GM23248 (cell line): ENCODE results near the gene ZC3H7A. TPM values are rescaled to one million over a fixed set of nuclear protein-coding genes. Genes with fewer than 3 reads are reported as not detected.

Source experiments
- DNase-seq: peaks from one replicate; pipeline ENCODE4 v3.0.0-alpha.2; 2015
- H2AFZ ChIP-seq: fragments of 200-600 bp; sonication (generic); 2 replicates; pipeline ENCODE4 v1.6.1; 2016; ENCODE audit warnings: antibody characterized with exemption
- H3F3A ChIP-seq: fragments of 200-600 bp; sonication (generic); 2 replicates; pipeline ENCODE4 v1.6.1; 2016; ENCODE audit warnings: mild to moderate bottlenecking, antibody characterized with exemption, mixed run types; ENCODE audit not compliant: insufficient read depth
- H3K27ac ChIP-seq: fragments of 200-600 bp; sonication (generic); 2 replicates; pipeline ENCODE4 v1.5.1; 2016; ENCODE audit warnings: mild to moderate bottlenecking
- H3K27me3 ChIP-seq: fragments of 200-600 bp; sonication (generic); replicated peaks from 2 replicates; pipeline ENCODE4 v1.6.1; 2016; ENCODE audit warnings: mild to moderate bottlenecking; ENCODE audit not compliant: insufficient read depth
- H3K36me3 ChIP-seq: fragments of 200-600 bp; sonication (generic); 2 replicates; pipeline ENCODE4 v1.6.1; 2016; ENCODE audit warnings: low read depth, mild to moderate bottlenecking
- H3K4me1 ChIP-seq: fragments of 200-600 bp; sonication (generic); 2 replicates; pipeline ENCODE4 v1.6.1; 2016; ENCODE audit warnings: mild to moderate bottlenecking; ENCODE audit not compliant: insufficient read depth
- H3K4me2 ChIP-seq: fragments of 200-600 bp; sonication (generic); one replicate; pipeline ENCODE4 v1.6.1; 2016; ENCODE audit warnings: mild to moderate bottlenecking; ENCODE audit not compliant: unreplicated experiment
- H3K4me3 ChIP-seq: fragments of 200-600 bp; sonication (generic); 2 replicates; pipeline ENCODE4 v1.5.1; 2016; ENCODE audit warnings: mild to moderate bottlenecking
- H3K79me2 ChIP-seq: fragments of 200-600 bp; sonication (generic); 2 replicates; pipeline ENCODE4 v1.6.1; 2016; ENCODE audit warnings: mild to moderate bottlenecking; ENCODE audit not compliant: insufficient read depth
- H3K9ac ChIP-seq: fragments of 200-600 bp; sonication (generic); 2 replicates; pipeline ENCODE4 v1.6.1; 2016; ENCODE audit warnings: mild to moderate bottlenecking
- H3K9me2 ChIP-seq: fragments of 200-600 bp; sonication (generic); 2 replicates; pipeline ENCODE4 v1.6.1; 2016; ENCODE audit warnings: mixed run types, mild to moderate bottlenecking, moderate library complexity; ENCODE audit not compliant: insufficient read depth
- H3K9me3 ChIP-seq: fragments of 200-600 bp; sonication (generic); one replicate; pipeline ENCODE4 v1.6.1; 2017; ENCODE audit warnings: low read depth
- H4K20me1 ChIP-seq: fragments of 200-600 bp; sonication (generic); 2 replicates; pipeline ENCODE4 v1.6.0; 2016; ENCODE audit not compliant: insufficient read depth
- EZH2 ChIP-seq: fragments of 200-600 bp; sonication (generic); IDR thresholded peaks from 2 replicates; pipeline ENCODE4 v1.6.1; 2018; ENCODE audit warnings: antibody characterized with exemption, mild to moderate bottlenecking; ENCODE audit not compliant: insufficient read depth, poor library complexity, severe bottlenecking
- EZH2phosphoT487 ChIP-seq: fragments of 200-600 bp; sonication (generic); IDR thresholded peaks from 2 replicates; pipeline ENCODE4 v1.6.1; 2018; ENCODE audit warnings: antibody characterized with exemption, moderate library complexity, mild to moderate bottlenecking, low read depth; ENCODE audit not compliant: insufficient read depth
- WGBS, 2 experiments: methylation state at CpG; one replicate each; pipeline ENCODE4 v1.1.6; 2015 to 2017; ENCODE audit warnings: low lambda C conversion rate in 2 of 2, low coverage in 1 of 2; ENCODE audit errors: missing lambda C conversion rate in 2 of 2; 5-methylcytosine and 5-hydroxymethylcytosine counted together
- in situ Hi-C: fragments of 300-500 bp; cut with MboI; formaldehyde crosslinking; loops from 2 replicates; pipeline ENCODE4 v1.15.0; 2020
- polyA plus RNA-seq: library from polyadenylated mRNA; unstranded; fragments of >200 nt; fragmentation: Nextera tagmentation; extraction: Ambion mirVana; gene quantifications from 2 replicates; pipeline ENCODE4 v1.2.1, GENCODE V29; 2016
- total RNA-seq: library from RNA; depleted of rRNA; stranded (reverse); fragments of >200 nt; shearing (Covaris generic); gene quantifications from 2 replicates; pipeline ENCODE4 v1.2.3, GENCODE V29; 2014

ZC3H7A gene
- total and polyA plus RNA-seq, 2 experiments from 2014 or later, result 33.6 to 48.0 TPM

GRCh38 chr16:11784038-11784369, 13.1 kb downstream of the ZC3H7A start:
- Histone ChIP-seq H3K9me2 (no peaks in the 10 kb centered on the region), H3K9ac (peak overlapping the region; percentile 57), H4K20me1 (0 out of 2 replicates have a peak, but pooled peaks cover 3% of the 10 kb centered on the region), H3K27ac (peak overlapping the region; percentile 68), H2AFZ (no peak overlapping the region), H3F3A (peaks cover 35% of the 10 kb centered on the region), H3K4me3 (peak overlapping the region; percentile 63), H3K4me1 (peaks cover 37% of the 10 kb centered on the region), H3K9me3 (no peaks in the 10 kb centered on the region), H3K36me3 (peaks cover 10% of the 10 kb centered on the region; the same call in 1 of the 2 replicates), H3K79me2 (peaks cover 99% of the 10 kb centered on the region), H3K4me2 (peak overlapping the region; percentile 90), H3K27me3 (no peaks in the 10 kb centered on the region)
- in situ Hi-C loops, result no loop called here
- no peak for DNase-seq
- TF ChIP-seq EZH2 (no peak), EZH2phosphoT487 (no peak)

DNA sequence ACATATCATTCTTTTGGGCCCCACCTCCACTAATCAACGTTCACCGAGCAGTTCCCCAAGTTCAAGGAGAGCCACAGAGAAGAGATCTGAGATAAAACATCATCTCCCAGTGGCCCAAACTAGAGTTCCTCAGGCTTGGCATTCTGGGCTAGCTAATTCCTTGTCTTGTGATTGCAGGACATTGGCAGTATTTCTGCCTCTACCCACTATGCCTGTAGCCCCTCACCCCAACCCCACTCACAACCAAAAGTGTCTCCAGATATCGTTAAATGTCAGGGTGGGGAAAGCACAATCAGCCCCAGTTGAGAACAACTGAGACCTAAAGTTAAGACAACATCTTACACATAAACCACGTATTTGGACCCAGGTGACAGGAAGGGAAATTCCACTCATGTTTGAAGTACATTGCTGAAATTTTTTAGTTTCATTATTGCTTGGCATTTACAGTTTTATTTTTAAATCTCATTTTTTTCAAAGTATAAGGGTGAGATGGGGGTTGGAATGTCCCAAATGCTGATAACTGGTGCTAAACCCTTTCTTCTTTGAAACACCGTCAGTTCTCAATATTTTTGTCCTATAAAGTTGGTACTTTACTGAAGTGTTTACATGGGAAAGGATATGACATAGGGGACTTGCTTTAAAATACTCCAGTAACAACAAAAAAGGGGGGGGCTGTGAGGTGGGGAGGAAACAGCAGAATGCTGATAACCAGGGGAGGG, 13.6 kb downstream of the ZC3H7A start:
- H4K20me1 ChIP-seq, result 0 out of 2 replicates have a peak, but pooled peaks cover 3% of the 10 kb centered on the region
- H3K9me3 ChIP-seq, result no peaks in the 10 kb centered on the region
- TF ChIP-seq EZH2 (no peak), EZH2phosphoT487 (no peak)
- peak overlapping the region; percentile 63 for H3K4me3 ChIP-seq
- peaks cover 99% of the 10 kb centered on the region for H3K79me2 ChIP-seq
- 0 out of 2 replicates have a peak overlapping the region, but pooled peaks have one; percentile 8 for H2AFZ ChIP-seq
- peaks cover 15% of the 10 kb centered on the region for H3K36me3 ChIP-seq
- no peaks in the 10 kb centered on the region for H3K27me3 ChIP-seq
- in situ Hi-C loops, result no loop called here
- peaks cover 35% of the 10 kb centered on the region for H3F3A ChIP-seq
- H3K4me2 ChIP-seq, result peak overlapping the region; percentile 90
- no peaks in the 10 kb centered on the region for H3K9me2 ChIP-seq
- peaks cover 37% of the 10 kb centered on the region for H3K4me1 ChIP-seq
- H3K9ac ChIP-seq, result peak overlapping the region; percentile 57
- peak; percentile 50 for DNase-seq
- H3K27ac ChIP-seq, result peak overlapping the region; percentile 68
- 18 to 21% methylated on average over 5 of the region's 5 CpGs for WGBS, 2 experiments

DNA sequence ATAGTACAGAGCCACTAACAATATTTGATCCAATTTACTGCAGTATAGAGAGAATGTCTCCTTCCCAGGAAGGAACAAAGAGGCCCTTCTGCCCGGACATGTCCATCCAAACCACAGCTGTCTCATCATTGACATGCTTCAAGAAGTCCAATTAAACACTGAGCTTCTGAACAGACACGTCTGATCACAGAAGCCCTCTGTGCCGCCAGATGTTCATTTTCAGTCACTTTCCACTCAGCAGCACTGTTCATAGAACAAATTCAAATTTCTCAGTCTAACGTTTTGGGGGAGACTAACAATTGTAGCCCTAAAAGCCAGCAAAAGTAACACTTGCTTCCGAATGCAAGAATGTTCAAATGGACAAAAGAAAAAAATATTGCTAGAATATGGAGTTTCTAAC, 15.3 kb downstream of the ZC3H7A start:
- TF ChIP-seq EZH2 (no peak), EZH2phosphoT487 (no peak)
- peak overlapping the region; percentile 68 for H3K27ac ChIP-seq
- peaks cover 99% of the 10 kb centered on the region for H3K79me2 ChIP-seq
- DNase-seq, result no peak
- H3K9me2 ChIP-seq, result no peaks in the 10 kb centered on the region
- H3K9me3 ChIP-seq, result no peaks in the 10 kb centered on the region
- H3K27me3 ChIP-seq, result no peaks in the 10 kb centered on the region
- H3K4me1 ChIP-seq, result peaks cover 37% of the 10 kb centered on the region
- 0 out of 2 replicates have a peak, but pooled peaks cover 3% of the 10 kb centered on the region for H4K20me1 ChIP-seq
- peaks cover 34% of the 10 kb centered on the region for H3F3A ChIP-seq
- no peak overlapping the region for H2AFZ ChIP-seq
- H3K4me2 ChIP-seq, result peak overlapping the region; percentile 39
- no peak overlapping the region for H3K9ac ChIP-seq
- no peak overlapping the region for H3K4me3 ChIP-seq
- 45 to 47% methylated on average over 5 of the region's 5 CpGs for WGBS, 2 experiments
- in situ Hi-C loops, result no loop called here
- H3K36me3 ChIP-seq, result peaks cover 28% of the 10 kb centered on the region

DNA sequence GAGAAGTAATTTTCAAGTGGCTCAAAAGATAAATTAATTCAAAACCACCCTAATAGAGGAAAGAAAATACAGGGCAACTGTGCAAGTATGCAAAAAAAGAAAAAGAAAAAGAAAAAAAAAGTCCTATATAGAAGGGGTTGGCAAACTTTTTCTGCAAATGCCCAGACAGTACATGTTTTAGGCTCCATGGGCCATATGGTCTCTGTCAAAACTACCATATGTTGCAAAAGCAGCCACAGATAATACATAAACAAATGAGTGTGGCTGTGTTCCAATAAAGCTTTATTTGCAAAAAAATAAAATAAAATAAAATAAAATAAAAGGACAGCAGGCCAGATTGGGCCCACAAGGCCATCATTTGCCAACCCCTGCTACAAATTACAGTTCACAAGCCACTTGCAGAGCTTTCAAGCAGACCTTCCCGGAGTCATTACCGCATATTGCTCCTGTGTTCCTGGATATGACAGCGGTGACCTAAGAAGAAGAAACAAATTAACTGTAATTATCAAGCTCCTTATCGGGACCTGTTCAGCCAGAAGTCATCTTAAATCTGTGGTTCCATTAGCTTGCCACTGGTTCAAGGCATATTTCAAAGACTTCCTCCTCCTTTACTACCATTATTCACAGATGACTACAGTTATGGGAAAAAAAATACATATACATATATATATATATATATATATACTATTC, 15.9 kb downstream of the ZC3H7A start:
- Histone ChIP-seq H3K79me2 (peaks cover 99% of the 10 kb centered on the region), H3K9me3 (no peaks in the 10 kb centered on the region), H3K9me2 (no peaks in the 10 kb centered on the region), H3K4me3 (no peak overlapping the region), H3K4me2 (no peak overlapping the region), H3K4me1 (peaks cover 37% of the 10 kb centered on the region), H4K20me1 (0 out of 2 replicates have a peak, but pooled peaks cover 3% of the 10 kb centered on the region), H3F3A (peaks cover 31% of the 10 kb centered on the region), H3K9ac (no peak overlapping the region), H3K27me3 (no peaks in the 10 kb centered on the region), H2AFZ (no peak overlapping the region), H3K36me3 (peaks cover 34% of the 10 kb centered on the region), H3K27ac (no peak overlapping the region)
- in situ Hi-C loops, result no loop called here
- WGBS, 2 experiments, result 89 to 93% methylated on average over 4 of the region's 4 CpGs
- no peak for DNase-seq
- TF ChIP-seq EZH2phosphoT487, result no peak
